HG02884 (cell line): ENCODE results near the gene MAGOHB.
"Not testable (repeated sequence)": the region's sequence is repeated elsewhere in the genome, so short reads cannot be mapped to it uniquely, and the experiment has no call there.

Source experiments
- ATAC-seq: cut with Tn5 transposase; IDR thresholded peaks from one replicate; pipeline ENCODE4 v1.9.1; 2021; ENCODE audit warnings: mild to moderate bottlenecking, moderate library complexity; ENCODE audit not compliant: unreplicated experiment

The MAGOHB gene

DNA sequence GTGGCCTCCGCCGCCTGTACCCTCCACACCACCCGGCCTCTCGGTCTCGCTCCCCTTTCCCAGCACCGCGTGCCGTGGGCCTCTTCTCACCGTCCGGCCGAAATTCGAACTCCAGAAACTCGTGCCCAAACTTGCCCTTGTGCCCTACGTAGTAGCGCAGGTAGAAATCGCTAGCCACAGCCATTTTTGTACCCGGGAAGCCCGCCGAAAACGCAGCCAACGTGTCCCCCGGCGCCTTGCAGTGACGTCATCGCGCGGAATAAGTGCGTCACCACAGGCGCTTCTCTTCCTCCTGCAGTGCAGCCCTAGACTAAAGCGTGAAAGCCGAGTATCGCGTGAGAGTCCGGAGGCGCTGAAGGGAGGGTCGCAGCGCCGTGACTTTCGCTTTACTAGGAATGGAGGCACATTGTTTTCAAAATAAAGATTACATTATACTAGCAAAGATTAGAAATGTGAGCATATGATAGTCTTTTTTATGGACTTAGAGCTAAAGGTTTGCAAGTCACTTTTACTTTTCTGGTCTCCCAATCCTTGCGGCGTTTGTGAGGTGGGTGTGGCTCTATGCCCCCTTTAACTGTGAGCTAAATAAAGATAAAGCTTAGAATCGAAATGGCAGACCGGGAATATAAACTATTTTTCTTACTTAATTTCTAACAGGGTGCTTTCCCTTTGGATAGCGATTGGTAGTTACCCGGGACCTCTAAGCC is at the start of gene MAGOHB:
MAGOHB (minus strand) TSS at position 261 of the 707 bp plus-strand sequence; CDS start at position 184, 77 bp downstream.
- peak; percentile 97 for ATAC-seq

GRCh38 chr12:10661338-10661737 is 47.9 kb upstream of the MAGOHB start:
- no peak for ATAC-seq

- ATAC-seq = no peak
Measured at GRCh38 chr12:10654003-10654402, 40.6 kb upstream of the MAGOHB start.

DNA sequence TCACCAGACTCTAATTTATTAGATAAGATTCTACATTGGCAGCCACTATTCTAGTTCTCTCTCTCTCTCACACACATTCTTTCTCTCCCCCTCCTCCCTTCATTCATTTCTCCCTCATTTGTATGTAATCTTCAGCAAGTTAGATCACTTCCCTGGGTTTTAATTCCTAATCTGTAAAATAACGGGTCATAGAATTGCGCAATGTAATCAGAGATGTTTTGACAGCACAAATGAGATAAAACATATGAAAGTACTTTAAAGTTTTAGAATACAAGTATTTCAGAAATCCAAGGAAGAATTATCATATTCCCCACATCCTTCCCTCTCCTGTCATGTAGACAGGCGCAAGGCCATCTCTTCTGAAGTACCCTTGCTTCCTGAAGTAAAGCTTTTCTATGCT is 38.8 kb upstream of the MAGOHB start:
- ATAC-seq = no peak

GRCh38 chr12:10646576-10646975 is 33.2 kb upstream of the MAGOHB start:
- not testable (repeated sequence) for ATAC-seq

- ATAC-seq = no peak
Measured at GRCh38 chr12:10645910-10646309, 32.5 kb upstream of the MAGOHB start.

- no peak for ATAC-seq
Measured at GRCh38 chr12:10641735-10642500, 28.5 kb upstream of the MAGOHB start.

DNA sequence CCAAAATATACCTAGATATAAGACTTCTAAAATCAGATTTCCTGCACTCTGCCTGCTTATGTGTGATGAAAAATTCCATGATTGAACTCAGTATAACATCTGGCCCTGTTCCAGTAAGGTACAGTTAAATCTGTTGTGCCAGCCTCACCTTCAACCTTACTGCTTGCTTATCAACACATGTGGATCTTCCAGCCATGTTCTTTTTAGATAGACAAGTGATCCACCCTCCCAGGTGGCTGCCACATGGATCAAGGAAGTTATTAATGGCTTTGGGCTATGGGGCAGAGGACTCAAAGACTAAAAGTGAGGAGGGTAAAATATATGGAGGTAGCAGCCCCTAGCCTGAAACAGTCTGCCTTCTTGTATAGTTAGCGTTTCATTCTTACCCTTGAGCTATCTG is 25.3 kb upstream of the MAGOHB start:
- no peak for ATAC-seq

GRCh38 chr12:10636611-10637010 is 23.2 kb upstream of the MAGOHB start:
- ATAC-seq = no peak

- no peak for ATAC-seq
Measured at GRCh38 chr12:10636124-10636523, 22.7 kb upstream of the MAGOHB start.

GRCh38 chr12:10635306-10635705 is 21.9 kb upstream of the MAGOHB start:
- ATAC-seq = no peak

GRCh38 chr12:10634427-10634826 is 21.0 kb upstream of the MAGOHB start:
- ATAC-seq = no peak

DNA sequence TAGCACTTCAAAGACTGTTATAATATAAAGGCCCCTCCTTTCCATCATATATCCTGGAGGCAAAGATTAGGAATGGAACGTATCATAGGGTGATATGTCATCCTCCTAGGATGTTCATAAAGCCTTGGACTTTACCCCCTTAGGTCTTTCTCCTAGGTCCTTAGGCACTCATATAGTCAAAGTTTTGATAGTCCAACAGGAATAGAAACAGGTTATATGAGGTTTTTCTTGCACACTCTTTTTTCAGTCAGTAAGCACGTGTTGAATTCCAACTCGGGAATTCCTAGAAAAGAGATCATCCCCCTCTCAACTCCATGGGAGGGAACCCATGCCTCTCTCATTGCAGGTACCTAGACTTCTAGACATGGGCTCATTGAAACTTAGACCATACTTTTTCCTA is 20.1 kb upstream of the MAGOHB start:
- ATAC-seq = no peak

- no peak for ATAC-seq
Measured at GRCh38 chr12:10632226-10632625, 18.8 kb upstream of the MAGOHB start.

DNA sequence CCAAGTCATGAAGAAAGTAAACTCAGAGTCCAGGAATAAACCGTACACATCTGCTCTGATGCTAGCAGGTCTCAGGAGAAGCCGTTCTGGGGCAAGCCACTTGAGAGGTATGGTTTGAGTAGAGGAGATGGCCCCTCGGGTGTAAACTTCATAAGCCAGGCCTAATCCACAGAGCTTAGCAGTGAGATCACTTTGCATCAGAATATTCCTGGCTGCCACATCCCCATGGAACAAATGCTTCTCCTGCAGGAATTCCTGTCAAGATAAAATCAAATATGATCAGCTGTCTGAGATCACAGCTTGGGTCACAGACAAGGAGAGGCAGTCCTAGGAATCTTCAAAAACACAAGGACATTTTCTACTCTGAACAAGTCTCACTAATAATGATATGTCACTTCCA is 11.2 kb upstream of the MAGOHB start:
- ATAC-seq = no peak

DNA sequence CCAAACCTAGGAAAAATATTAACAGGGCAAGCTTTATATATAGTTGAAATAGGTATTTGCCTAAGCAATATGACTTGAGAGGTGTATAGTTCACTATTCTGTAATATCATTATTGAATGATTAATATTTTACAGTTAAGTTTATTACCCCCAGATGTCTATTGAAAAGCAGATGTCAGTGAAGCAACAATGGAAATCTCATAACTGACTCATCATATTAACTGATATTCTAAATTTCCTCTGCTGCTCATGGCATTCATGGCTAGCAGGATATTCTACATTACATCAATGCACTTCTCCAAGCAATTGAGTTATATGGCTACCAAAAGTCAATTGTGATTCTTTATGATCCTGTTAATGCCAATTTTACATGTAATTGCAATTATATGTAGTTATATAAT is 9.7 kb upstream of the MAGOHB start:
- ATAC-seq = no peak

DNA sequence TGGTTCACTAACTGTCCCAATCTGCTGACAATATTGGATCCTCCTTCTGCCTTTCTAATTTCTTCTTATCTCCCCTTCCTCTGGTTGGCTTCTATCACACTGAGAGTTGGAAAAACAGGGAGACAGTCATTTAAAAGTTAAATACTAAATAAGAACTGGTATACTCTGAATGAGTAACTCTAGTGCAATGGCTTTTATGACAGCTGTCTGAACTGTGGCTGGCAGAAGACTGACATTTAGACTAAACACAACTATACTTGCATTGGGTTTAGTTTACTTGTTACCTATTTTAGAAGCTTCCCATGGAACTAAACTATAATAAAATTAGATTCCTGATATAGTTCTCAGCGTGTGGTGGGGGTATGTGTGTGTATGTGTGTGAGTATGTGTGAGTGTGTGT is 7.9 kb upstream of the MAGOHB start:
- ATAC-seq = no peak

- no peak for ATAC-seq
Measured at GRCh38 chr12:10620078-10620779, 6.8 kb upstream of the MAGOHB start.

DNA sequence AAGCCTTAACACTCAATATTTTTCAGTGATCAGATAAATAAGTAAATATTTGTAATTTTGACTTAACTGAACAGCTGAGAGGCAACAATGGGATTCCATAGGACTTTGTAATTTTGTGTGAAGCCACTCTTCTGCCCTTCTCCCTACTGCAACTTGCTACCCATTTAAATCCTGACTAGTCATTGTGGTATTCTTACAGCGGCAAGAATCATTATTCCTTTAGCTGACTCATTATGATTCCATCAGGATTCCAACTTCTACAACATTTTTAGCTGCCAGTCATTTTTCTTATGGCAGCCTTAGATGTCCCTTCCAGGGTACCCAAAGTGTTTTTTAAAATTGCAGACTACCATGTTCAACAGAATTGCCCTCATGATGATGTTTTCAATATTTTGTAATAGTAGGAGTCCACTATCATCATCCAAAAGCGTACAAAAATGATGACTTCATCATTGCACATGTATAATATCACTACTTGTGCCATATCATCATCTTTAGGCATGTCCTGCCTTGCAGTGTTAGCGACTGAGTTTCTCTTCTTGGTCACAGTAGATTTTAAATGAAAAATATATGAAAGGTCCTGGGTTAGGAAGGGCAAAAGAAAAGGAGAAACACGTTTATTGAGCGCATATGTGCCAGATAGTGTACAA is 5.1 kb upstream of the MAGOHB start:
- ATAC-seq = no peak

DNA sequence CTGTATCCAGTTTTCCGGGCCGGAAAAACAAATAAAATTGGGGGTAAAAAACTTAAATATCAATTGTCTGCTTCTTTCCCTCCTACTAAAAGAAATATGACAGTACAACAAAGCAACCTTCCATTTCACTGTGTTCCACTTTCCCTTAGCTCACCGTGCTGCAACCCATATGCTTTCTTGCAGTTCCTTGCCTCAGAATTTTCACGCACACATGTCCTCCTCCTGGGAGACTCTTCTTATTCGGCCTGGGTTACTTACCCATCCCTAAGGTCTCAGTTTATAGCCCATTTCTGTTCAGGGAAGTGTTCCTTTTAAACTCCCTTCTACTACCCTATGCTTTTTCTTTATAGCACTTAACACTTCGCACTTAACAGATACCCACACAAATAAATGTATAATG is 4.5 kb upstream of the MAGOHB start:
- no peak for ATAC-seq

DNA sequence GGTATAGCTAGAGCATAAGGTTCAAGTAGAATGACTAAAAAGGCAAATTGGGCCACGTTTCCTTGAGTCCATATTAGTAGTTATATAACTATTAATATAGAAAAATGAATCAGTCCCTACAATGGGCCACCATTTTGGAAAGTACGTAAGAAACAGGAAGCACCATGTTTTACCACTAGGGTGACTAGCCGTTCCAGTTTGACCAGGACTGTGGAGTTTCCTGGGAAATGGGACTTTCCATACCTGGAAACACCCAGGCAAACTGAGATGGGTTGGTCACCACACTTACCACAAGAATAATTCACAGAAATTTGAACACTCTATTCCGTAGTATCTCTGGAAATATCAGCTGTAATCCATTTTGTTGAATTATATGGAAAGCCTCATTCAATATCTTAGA is 2.1 kb upstream of the MAGOHB start:
- no peak for ATAC-seq

GRCh38 chr12:10614056-10614370 is 604 bp upstream of the MAGOHB start:
- peak; percentile 15 for ATAC-seq
